ENCODE measurements around the gene CYCS. TPM values are rescaled to one million over a fixed set of nuclear protein-coding genes. Genes with fewer than 3 reads are reported as not detected.

Gene CYCS
- total and polyA plus RNA-seq, 10 of the 15 experiments (the other 5 are each of a cell fraction or from before 2014, with no cell fraction given), result 113 to 952 (median 356) TPM

DNA sequence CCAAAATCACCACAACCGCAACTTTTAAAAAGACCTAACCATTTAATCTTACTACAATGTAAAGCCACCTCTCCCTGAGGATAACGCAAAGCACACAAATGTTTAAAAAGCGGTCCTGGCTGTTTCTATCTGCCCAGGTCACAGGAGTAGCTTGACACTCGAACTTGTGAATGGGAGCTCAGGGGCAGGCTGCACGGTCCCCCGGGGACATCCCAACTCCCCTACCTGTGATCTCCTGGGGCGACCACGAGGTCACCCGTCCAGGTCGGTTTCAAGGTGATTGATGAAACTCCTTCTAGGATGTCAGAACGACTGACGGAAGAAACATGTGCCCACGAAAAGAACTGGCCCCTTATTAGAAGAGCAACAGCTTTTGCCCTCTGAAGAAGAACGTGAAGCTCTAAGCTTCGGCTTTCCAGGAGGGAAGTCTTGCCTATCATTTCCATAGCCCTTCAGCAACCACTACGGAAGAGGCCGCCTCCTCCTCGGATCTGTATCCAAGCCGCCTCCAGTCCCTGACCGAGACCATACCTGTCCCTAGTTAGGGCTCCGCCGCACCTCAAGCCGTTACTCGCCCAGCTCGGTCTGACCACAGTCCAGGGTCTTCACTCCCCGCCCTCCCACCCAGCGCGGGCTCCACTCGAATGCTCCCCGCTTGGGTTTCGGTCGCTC lies 459 bp downstream of the CYCS start:
- 2% methylated on average over 32 of the region's 32 CpGs for WGBS (ENCODE audit: insufficient coverage, insufficient replicate concordance, low lambda C conversion rate, missing lambda C conversion rate)
- BruUV-seq (replicated peaks), result no TSS peak
- FAIRE-seq, result no peak
- DNase-seq (ENCODE audit: low read depth, low spot score), result no peak
- H4K20me1 ChIP-seq (ENCODE audit: control insufficient read depth, insufficient read depth), result no peaks in the 10 kb centered on the region
- ATAC-seq, result peak; percentile 23
- peaks cover 14% of the 10 kb centered on the region for H3K4me1 ChIP-seq (ENCODE audit: control insufficient read depth, insufficient read depth, low read length)
- H3K4me3 ChIP-seq, result peak overlapping the region; percentile 95
- peak overlapping the region; percentile 84 for H3K27ac ChIP-seq (ENCODE audit: control insufficient read depth, insufficient read depth)
- peak overlapping the region; percentile 80 for H3K4me2 ChIP-seq (ENCODE audit: control insufficient read depth, insufficient read depth)
- RAD21 ChIA-PET (ENCODE audit: unreplicated experiment), result interaction anchor here (1.1 to 2.2 kb wide), 5 partner anchors 26 to 214 kb away, joined by 3 to 11 read pairs (median 4); a partner anchor contains a TSS
- intact Hi-C loops (cut with micrococcal nuclease; ENCODE audit: unreplicated experiment), result no loop called here
- H3K79me2 ChIP-seq (ENCODE audit: control insufficient read depth, insufficient read depth, low read length), result peaks cover 44% of the 10 kb centered on the region
- H3K9ac ChIP-seq (ENCODE audit: control insufficient read depth, insufficient read depth, low read length), result peak overlapping the region; percentile 90
- SMC1A ChIA-PET (ENCODE audit: uncharacterized antibody, unreplicated experiment), result interaction anchor here (0.6 to 3.3 kb wide), 10 partner anchors 7 to 312 kb away, joined by 3 to 24 read pairs (median 4); no protein-coding TSS in a partner anchor
- in situ Hi-C loops (cut with MboI), result no loop called here
- H3K9me3 ChIP-seq (replicated peaks; ENCODE audit: control insufficient read depth, insufficient read depth, low read length), result no peaks in the 10 kb centered on the region; the same call in 1 of the 3 replicates
- H3K27me3 ChIP-seq (replicated peaks in 1 of 2; ENCODE audit: control insufficient read depth in 2 of 2, insufficient read depth in 2 of 2, low read length in 1 of 2), result no peaks in the 10 kb centered on the region
- CTCF ChIA-PET, result interaction anchor here (0.7 to 5.0 kb wide), 7 partner anchors 22 to 335 kb away, joined by 3 to 33 read pairs (median 4); no protein-coding TSS in a partner anchor
- peaks cover 8 to 19% of the 10 kb centered on the region in 2 experiments for H3K36me3 ChIP-seq (ENCODE audit: control insufficient read depth in 2 of 2, insufficient read depth in 2 of 2, low read length in 1 of 2)
- POLR2A ChIA-PET, result interaction anchor here (0.9 to 1.7 kb wide), 3 partner anchors 8 to 152 kb away, joined by 3 to 12 read pairs (median 3); no protein-coding TSS in a partner anchor
- no peak overlapping the region for H2AFZ ChIP-seq (ENCODE audit: control insufficient read depth, low read depth, low read length)
- TF ChIP-seq MEF2B (IDR thresholded peaks at IDR 0.05; ENCODE audit: partially characterized antibody, poor library complexity, severe bottlenecking) (peak; percentile 41), POLR2AphosphoS5 (IDR thresholded peaks at IDR 0.05; ENCODE audit: low read length) (no peak; the same call in 1 of the 2 replicates), MTA2 (IDR thresholded peaks at IDR 0.05; ENCODE audit: low read depth) (no peak), NR2F1 (conservative IDR thresholded peaks at IDR 0.05) (0 out of 2 replicates have a peak, but pooled peaks have one; percentile 28), SRF (IDR thresholded peaks at IDR 0.05; ENCODE audit: low read depth in 2 of 2, low read length in 2 of 2) (no peak), BACH1 (IDR thresholded peaks at IDR 0.05; ENCODE audit: borderline replicate concordance) (peak; percentile 49; the same call in 1 of the 2 replicates), WRNIP1 (IDR thresholded peaks at IDR 0.05; ENCODE audit: borderline replicate concordance, low read depth, low read length) (0 out of 2 replicates have a peak, but pooled peaks have one; percentile 40), IKZF2 (IDR thresholded peaks at IDR 0.05) (0 out of 4 replicates have a peak, but pooled peaks of 1 of the 2 experiments have one; percentile 18), ZSCAN29 (IDR thresholded peaks at IDR 0.05) (no peak), POU2F2 (IDR thresholded peaks at IDR 0.05; ENCODE audit: borderline replicate concordance, low read depth, low read length) (no peak), IKZF1 (conservative IDR thresholded peaks at IDR 0.05) (no peak; the same call in 1 of the 2 replicates), PKNOX1 (IDR thresholded peaks at IDR 0.05) (0 out of 2 replicates have a peak, but pooled peaks have one; percentile 22), ZNF384 (IDR thresholded peaks at IDR 0.05; ENCODE audit: borderline replicate concordance, low read depth, low read length) (no peak), DPF2 (IDR thresholded peaks at IDR 0.05) (no peak), CHD1 (IDR thresholded peaks at IDR 0.05; ENCODE audit: low read depth, low read length) (no peak; the same call in 1 of the 2 replicates)
- TF ChIP-seq, protein P1, sequence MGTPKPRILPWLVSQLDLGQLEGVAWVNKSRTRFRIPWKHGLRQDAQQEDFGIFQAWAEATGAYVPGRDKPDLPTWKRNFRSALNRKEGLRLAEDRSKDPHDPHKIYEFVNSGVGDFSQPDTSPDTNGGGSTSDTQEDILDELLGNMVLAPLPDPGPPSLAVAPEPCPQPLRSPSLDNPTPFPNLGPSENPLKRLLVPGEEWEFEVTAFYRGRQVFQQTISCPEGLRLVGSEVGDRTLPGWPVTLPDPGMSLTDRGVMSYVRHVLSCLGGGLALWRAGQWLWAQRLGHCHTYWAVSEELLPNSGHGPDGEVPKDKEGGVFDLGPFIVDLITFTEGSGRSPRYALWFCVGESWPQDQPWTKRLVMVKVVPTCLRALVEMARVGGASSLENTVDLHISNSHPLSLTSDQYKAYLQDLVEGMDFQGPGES (IDR thresholded peaks at IDR 0.05), result no peak
- TF ChIP-seq, protein P2, sequence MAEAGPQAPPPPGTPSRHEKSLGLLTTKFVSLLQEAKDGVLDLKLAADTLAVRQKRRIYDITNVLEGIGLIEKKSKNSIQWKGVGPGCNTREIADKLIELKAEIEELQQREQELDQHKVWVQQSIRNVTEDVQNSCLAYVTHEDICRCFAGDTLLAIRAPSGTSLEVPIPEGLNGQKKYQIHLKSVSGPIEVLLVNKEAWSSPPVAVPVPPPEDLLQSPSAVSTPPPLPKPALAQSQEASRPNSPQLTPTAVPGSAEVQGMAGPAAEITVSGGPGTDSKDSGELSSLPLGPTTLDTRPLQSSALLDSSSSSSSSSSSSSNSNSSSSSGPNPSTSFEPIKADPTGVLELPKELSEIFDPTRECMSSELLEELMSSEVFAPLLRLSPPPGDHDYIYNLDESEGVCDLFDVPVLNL (IDR thresholded peaks at IDR 0.05; ENCODE audit: low read depth, low read length), result no peak
